Activated B cell treated with CpG ODN at 0.5 μM for 24 hours (primary cell): Measurements from ENCODE around the gene SAYSD1. TPM values are rescaled to one million over a fixed set of nuclear protein-coding genes. Genes with fewer than 3 reads are reported as not detected.
A peak's percentile ranks its signal among the peaks of the same experiment; 100 is the strongest.

ENCODE experiments used
- ATAC-seq: fragments of 200-7000 bp; cut with Tn5 transposase; one replicate; pipeline ENCODE4 v1.10.0; 2021; ENCODE audit warnings: low read depth, mild to moderate bottlenecking, moderate library complexity
- CTCF ChIA-PET: fragments of 350-600 bp; sonication (Branson Sonifier 250); formaldehyde crosslinking; loops from one replicate; lab custom pipeline; 2021; ENCODE audit warnings: antibody characterized with exemption; lab: Charles Lee
- POLR2A ChIA-PET: fragments of 350-600 bp; sonication (Branson Sonifier 250); formaldehyde crosslinking; loops from one replicate; lab custom pipeline; 2021; ENCODE audit warnings: antibody characterized with exemption; lab: Charles Lee
- DNase-seq: peaks from one replicate; pipeline ENCODE4 v3.0.0; 2022
- H3K27ac Mint-ChIP-seq: one replicate; pipeline ENCODE4 v1.8.0; 2020; ENCODE audit warnings: mixed read lengths
- H3K27me3 Mint-ChIP-seq: one replicate; pipeline ENCODE4 v1.8.0; 2021; ENCODE audit warnings: mixed read lengths
- H3K36me3 Mint-ChIP-seq: one replicate; pipeline ENCODE4 v1.8.0; 2021; ENCODE audit warnings: low read depth, mixed read lengths
- H3K4me1 Mint-ChIP-seq: one replicate; pipeline ENCODE4 v1.8.0; 2021; ENCODE audit warnings: mixed read lengths
- H3K4me3 Mint-ChIP-seq: one replicate; pipeline ENCODE4 v1.8.0; 2020; ENCODE audit warnings: mild to moderate bottlenecking, mixed read lengths
- H3K9me3 Mint-ChIP-seq: one replicate; pipeline ENCODE4 v1.8.0; 2020; ENCODE audit warnings: mixed read lengths
- intact Hi-C: fragments of 100-400 bp; cut with micrococcal nuclease; formaldehyde crosslinking; loops from one replicate; pipeline ENCODE4 v1.15.1; 2024
- total RNA-seq: library from RNA; stranded (reverse); gene quantifications from 2 replicates; pipeline ENCODE4 v1.2.3, GENCODE V29; 2022
- TF ChIP-seq, protein P1 (sequence below): fragments of 200-600 bp; IDR thresholded peaks from one replicate; pipeline ENCODE4 v1.8.0; 2022; ENCODE audit warnings: antibody characterized with exemption, mild to moderate bottlenecking

The SAYSD1 gene
- total RNA-seq, 1 donor from 2014 or later = 9.6 TPM

- peaks cover 24% of the 10 kb centered on the region for H3K36me3 Mint-ChIP-seq
- POLR2A ChIA-PET = interaction anchor here (0.9 to 1.1 kb wide), 2 partner anchors 12 to 400 kb away, joined by 3 to 6 read pairs; partner anchors contain the start of gene SAYSD1
- CTCF ChIA-PET = interaction anchor here (1.0 to 2.1 kb wide), 3 partner anchors 13 to 230 kb away, joined by 3 to 7 read pairs (median 3); partner anchors contain the start of gene SAYSD1
- intact Hi-C loops = no loop called here
- no peak overlapping the region for H3K27ac Mint-ChIP-seq
- H3K27me3 Mint-ChIP-seq = no peaks in the 10 kb centered on the region
- peaks cover 8% of the 10 kb centered on the region for H3K4me1 Mint-ChIP-seq
- no peak overlapping the region for H3K4me3 Mint-ChIP-seq
- ATAC-seq (peak; percentile 76), DNase-seq (no peak)
- TF ChIP-seq, protein P1, sequence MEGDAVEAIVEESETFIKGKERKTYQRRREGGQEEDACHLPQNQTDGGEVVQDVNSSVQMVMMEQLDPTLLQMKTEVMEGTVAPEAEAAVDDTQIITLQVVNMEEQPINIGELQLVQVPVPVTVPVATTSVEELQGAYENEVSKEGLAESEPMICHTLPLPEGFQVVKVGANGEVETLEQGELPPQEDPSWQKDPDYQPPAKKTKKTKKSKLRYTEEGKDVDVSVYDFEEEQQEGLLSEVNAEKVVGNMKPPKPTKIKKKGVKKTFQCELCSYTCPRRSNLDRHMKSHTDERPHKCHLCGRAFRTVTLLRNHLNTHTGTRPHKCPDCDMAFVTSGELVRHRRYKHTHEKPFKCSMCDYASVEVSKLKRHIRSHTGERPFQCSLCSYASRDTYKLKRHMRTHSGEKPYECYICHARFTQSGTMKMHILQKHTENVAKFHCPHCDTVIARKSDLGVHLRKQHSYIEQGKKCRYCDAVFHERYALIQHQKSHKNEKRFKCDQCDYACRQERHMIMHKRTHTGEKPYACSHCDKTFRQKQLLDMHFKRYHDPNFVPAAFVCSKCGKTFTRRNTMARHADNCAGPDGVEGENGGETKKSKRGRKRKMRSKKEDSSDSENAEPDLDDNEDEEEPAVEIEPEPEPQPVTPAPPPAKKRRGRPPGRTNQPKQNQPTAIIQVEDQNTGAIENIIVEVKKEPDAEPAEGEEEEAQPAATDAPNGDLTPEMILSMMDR = no peak
- no peaks in the 10 kb centered on the region for H3K9me3 Mint-ChIP-seq
Observed at GRCh38 chr6:39102071-39102820, 12.7 kb downstream of the SAYSD1 start.

- intact Hi-C loops = no loop called here
- peaks cover 19% of the 10 kb centered on the region for H3K36me3 Mint-ChIP-seq
- H3K4me3 Mint-ChIP-seq = no peak overlapping the region
- DNase-seq = no peak
- ChIA-PET POLR2A (no interaction called here), CTCF (no interaction called here)
- ATAC-seq = no peak
- H3K27me3 Mint-ChIP-seq = no peaks in the 10 kb centered on the region
- peaks cover 8% of the 10 kb centered on the region for H3K4me1 Mint-ChIP-seq
- TF ChIP-seq, protein P1 = no peak
- H3K27ac Mint-ChIP-seq = no peak overlapping the region
- H3K9me3 Mint-ChIP-seq = no peaks in the 10 kb centered on the region
Observed at GRCh38 chr6:39100358-39100757, 14.6 kb downstream of the SAYSD1 start.

DNA sequence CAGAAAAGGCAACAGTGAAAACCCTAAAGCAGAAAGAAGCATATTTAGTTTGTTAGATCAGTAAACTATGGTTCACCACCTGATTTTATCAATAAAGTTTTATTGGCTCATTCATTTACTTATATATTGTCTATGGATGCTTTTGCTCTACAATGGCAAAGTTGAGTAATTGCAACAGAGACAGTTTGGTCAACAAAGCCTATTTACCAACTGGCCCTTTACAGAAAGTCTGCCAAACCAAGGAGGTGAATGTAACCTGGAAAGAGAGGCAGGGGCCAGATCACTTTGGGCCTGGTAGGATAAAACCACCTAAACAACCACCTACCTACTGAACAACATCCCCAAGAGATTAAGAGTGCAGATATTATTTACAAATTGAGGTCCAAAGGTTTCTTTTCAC lies 19.4 kb downstream of the SAYSD1 start:
- TF ChIP-seq, protein P1 = no peak
- H3K9me3 Mint-ChIP-seq = no peaks in the 10 kb centered on the region
- ATAC-seq (no peak), DNase-seq (no peak)
- ChIA-PET CTCF (no interaction called here), POLR2A (no interaction called here)
- no peak overlapping the region for H3K27ac Mint-ChIP-seq
- no peaks in the 10 kb centered on the region for H3K4me1 Mint-ChIP-seq
- peaks cover 22% of the 10 kb centered on the region for H3K27me3 Mint-ChIP-seq
- H3K36me3 Mint-ChIP-seq = no peaks in the 10 kb centered on the region
- intact Hi-C loops = no loop called here
- H3K4me3 Mint-ChIP-seq = no peak overlapping the region

- TF ChIP-seq, protein P1 = no peak
- intact Hi-C loops = no loop called here
- CTCF ChIA-PET = no interaction called here
- ATAC-seq (no peak), DNase-seq (no peak)
- no peak overlapping the region for H3K4me3 Mint-ChIP-seq
- POLR2A ChIA-PET = interaction anchor here (0.6 kb wide), 2 partner anchors 210 to 863 kb away, joined by 3 read pairs; no protein-coding TSS in a partner anchor
- H3K27ac Mint-ChIP-seq = no peak overlapping the region
- peaks cover 38% of the 10 kb centered on the region for H3K27me3 Mint-ChIP-seq
- no peaks in the 10 kb centered on the region for H3K36me3 Mint-ChIP-seq
- no peaks in the 10 kb centered on the region for H3K9me3 Mint-ChIP-seq
- H3K4me1 Mint-ChIP-seq = no peaks in the 10 kb centered on the region
Observed at GRCh38 chr6:39093149-39093708, 21.8 kb downstream of the SAYSD1 start.

- H3K9me3 Mint-ChIP-seq = no peaks in the 10 kb centered on the region
- intact Hi-C loops = no loop called here
- no peak overlapping the region for H3K4me3 Mint-ChIP-seq
- no peak for ATAC-seq
- H3K27me3 Mint-ChIP-seq = peaks cover 46% of the 10 kb centered on the region
- ChIA-PET POLR2A (no interaction called here), CTCF (no interaction called here)
- TF ChIP-seq, protein P1 = no peak
- H3K27ac Mint-ChIP-seq = no peak overlapping the region
- H3K4me1 Mint-ChIP-seq = no peaks in the 10 kb centered on the region
- no peaks in the 10 kb centered on the region for H3K36me3 Mint-ChIP-seq
- no peak for DNase-seq
Observed at GRCh38 chr6:39092124-39092523, 22.9 kb downstream of the SAYSD1 start.
